Stimulated activated CD4-positive, alpha-beta T cell treated with anti-CD3 and anti-CD28 coated beads, Interleukin-12 subunit alpha, Interleukin-12 subunit beta, amount 100 ng/mL, for 24 hours (primary cell): Measurements from ENCODE around the gene XCR1.
"Not testable (repeated sequence)": the region's sequence is repeated elsewhere in the genome, so short reads cannot be mapped to it uniquely, and the experiment has no call there.

ENCODE experiments used
- DNase-seq, 2 experiments: peaks; one replicate each; pipeline ENCODE4 v3.0.0-alpha.2; 2020; ENCODE audit warnings: low read depth in 2 of 2

The XCR1 gene, protein sequence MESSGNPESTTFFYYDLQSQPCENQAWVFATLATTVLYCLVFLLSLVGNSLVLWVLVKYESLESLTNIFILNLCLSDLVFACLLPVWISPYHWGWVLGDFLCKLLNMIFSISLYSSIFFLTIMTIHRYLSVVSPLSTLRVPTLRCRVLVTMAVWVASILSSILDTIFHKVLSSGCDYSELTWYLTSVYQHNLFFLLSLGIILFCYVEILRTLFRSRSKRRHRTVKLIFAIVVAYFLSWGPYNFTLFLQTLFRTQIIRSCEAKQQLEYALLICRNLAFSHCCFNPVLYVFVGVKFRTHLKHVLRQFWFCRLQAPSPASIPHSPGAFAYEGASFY

DNA sequence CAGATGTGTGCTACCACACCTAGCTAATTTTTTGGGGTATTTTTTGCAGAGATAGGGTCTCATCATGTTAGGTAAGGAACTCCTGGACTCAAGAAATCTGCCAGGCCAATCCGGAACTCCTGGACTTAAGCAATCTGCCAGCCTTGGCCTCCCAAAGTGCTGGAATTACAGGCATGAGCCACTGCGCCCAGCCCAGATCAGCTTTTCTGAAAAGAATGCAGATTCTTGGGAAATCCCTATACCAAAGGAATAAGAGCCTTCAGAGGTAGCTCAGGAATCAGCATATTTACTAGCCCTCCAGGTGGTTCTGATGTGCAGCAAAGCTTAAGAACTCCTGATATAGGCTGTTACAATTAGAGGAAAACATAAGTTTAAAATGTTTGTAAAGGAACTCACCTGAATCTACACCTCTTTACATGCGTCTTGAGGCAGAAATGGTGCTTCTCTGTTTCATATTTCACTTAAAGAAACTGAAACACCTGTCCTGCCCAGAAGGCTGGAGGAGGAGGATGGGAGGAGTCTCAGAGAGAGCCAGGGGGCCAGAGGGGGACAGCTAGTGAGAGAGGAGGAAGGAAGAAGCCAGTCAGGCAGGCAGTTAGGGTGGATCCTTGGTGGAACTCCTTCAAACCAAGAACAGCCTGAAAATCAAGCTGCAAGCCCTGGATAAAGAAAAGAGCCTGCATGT lies at the start of gene XCR1:
Gene XCR1 (minus strand): TSS at position 463 of the 685 bp plus-strand sequence. CDS start 5,536 bp downstream, outside the sequence.
- no peak for DNase-seq

DNA sequence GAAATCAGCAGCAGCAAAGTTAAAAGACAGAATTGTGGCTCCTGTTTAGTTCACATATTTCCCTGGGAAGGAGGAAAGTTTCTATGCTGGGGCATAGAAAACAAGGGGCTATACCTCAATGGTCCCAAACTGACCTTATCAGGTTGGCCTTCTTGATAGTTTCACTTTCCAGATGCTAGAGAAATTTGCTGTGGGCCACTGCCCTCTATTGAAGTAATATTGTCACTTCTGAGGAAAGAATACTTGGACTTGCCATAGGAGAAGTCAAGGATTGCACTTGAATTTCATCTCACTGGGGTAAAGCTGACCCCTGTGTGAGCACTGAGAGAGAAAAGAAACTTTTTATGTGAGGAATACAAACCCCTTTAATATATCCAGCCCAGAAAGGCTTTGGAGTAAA lies 49.3 kb upstream of the XCR1 start:
- DNase-seq = no peak

DNA sequence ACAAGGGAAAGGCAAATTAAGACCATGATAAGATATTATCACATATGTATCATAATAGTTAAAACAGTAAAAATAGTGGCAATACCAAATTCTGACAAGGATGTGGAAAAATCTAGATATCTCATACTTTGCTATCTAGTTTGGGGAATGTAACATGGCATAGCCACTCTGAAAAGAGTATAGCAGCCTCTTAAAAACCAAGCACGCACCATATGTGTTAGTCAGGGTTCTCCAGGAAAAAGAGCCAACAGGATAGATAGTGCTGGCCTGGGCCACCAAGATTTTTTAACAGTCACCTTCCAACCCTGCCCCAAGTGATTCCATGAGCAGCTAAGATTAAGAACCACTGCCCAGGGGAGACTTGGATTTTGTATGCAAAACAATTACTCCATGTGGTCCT lies 48.5 kb upstream of the XCR1 start:
- DNase-seq = no peak

DNA sequence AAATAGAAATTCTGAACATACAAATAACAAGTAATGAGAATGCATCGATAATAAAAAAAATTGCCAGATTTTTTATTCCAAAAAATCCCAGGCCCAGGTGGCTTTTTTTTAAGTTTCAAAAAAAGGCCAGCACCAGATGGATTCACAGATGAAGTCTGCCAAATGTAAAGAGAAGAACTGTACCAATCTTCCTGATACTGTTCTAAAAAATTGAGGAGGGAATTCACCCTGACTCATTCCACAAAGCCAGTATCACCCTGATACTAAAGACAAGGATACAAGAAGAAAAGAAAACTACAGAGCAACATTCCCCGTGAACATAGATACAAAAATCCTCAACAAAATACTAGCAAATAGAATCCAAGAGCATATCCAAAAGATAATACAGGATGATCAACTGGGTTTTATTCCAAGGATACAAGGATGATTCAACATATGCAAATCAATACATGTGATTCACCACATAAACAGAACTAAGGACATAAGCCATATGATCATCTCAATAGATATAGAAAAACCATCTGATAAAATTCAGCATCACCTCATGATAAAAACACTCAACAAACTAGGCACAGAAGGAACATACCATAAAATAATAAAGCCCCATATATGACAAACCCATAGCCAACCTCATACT lies 44.1 kb upstream of the XCR1 start:
- DNase-seq = no peak

DNA sequence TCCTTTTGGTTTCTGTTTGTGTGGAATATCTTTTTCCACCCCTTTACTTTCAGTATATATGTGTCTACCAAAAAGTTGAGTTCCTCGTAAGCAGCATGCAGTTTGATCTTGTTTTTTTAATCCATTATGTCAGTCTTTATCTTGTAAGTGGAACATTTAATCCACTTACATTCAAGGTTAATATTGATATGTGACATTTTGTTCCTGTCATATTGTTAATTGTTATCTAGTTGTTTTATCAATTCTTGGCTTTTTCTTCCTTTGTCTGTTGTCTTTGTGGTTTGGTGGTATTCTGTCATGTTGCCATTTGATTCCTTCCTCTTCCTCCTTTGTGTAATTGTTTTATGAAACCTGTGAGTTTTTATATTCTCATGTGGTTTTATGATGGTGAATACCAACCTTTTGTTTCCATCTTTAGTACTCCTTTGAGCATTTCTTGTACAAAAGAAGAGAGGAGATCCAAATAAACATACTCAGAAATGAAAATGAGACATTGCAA lies 43.4 kb upstream of the XCR1 start:
- no peak for DNase-seq

DNA sequence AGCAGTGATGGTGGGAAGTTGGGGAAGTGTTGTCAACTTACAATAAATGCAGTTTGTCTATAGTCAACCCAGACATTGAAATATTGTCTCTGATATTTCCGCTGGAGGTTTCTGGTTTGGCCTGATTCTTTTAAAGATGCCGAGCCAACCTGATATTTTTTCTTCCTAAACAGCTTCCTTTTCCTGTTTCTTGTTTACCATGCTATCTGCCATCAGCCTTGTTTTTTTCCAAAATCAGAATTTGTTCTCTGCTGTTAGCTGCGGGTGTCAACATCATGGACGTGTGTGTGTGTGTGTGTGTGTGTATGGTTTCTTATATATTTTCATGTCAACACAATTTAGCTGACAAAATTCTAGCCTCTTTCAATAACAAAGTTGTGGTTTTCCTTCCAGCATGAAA lies 41.2 kb upstream of the XCR1 start:
- no peak for DNase-seq

DNA sequence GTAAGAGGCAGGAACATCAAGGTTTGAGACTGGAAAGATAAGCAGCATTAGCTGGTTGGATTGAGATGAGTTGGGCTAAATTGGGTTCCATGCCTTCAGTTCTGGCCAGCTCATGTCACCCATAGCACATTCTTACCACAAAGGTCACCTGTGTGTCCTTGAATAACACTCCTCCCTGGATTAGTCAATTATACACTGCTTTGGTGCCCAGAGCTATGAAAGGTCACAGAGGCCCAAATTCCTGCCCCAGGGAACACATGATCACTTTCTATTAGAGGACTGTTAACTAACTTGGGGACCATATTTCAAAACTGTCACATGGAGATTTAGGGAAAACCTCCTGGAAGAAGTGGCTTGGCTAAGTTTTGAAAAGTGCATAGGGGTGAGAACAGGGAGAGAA lies 40.1 kb upstream of the XCR1 start:
- no peak for DNase-seq

DNA sequence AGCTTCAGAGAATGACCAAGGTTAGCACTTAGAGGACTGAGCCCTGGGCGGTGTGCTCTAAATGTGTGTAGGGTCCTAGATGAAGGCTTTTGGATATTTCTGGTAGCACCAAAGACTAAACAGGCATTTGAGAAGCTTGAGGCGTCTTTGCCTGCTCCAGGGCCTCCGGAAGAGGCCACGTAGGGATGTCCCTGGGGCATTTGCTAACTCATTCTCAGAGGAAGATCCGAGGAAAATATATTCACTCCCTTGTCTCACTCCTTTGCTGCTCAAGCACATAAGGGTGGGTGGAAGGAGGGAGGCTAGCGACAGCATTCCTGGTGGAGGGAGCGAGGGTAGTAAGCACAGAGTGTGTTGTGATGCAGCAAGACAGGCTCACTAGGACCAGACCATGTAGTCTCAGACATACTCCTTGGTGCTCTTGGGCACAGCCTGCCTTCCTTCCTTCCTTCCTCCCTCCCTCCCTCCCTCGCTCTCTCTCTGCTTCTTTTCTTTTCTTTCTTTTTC lies 38.5 kb upstream of the XCR1 start:
- no peak for DNase-seq

DNA sequence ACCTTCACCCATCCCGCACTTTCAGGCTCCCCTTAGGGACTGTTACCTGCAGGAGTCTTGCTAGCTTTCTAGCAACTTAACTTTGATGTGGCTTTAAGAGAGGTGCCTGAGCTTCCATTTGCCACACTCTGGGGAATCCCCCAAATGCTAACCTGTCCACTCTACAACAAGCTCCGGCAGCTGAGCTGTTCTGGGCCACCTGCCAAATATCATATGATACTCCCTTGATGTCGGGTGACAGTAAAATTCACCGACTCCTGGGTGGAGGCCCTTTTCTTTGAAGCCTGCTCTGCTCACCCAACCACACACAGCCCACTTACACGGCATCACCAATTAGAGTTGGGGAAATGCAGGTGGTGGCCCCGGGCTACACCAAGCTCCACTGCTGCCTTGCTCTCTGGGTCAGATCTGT lies 38.0 kb upstream of the XCR1 start:
- peak; percentile 65 to 71 for DNase-seq

DNA sequence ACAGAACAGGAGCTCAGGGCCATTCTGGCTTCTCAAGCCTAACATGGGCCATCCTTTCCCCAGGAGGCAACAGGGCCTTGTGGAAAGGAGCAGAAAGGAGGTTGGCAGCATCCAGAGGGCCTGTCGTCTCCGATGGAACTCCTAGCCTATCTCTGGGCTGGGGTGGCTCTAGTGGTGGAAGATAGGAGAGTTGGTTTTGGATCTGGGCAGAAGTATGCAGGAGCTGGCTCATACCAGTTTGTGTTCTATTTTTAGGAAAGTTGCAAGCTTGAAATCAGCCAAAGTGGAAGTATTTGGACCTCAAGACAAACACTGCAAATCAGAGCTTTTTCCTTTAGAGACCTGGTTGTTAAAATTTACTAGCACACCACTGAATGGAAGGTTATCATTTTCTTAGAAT lies 35.4 kb upstream of the XCR1 start:
- DNase-seq = no peak

DNA sequence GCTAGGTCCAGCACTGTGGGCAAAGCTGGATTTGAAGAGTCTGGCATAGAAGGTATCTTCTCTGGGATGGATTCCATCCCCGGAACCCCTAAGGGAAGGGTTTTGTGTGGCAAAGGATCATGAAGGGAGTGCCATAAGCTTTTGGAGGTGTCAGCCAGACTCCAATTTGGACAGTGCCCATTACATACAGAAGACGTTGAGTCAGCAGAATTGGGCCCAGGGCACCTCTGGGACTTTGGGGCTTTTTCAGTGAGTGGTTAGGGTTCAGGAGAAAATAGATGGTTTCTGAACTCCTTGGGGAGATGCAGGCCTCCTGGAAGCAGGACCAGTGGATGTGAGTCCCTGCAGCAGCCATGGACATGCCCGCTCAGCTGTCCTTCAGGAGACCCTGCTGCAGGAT lies 34.6 kb upstream of the XCR1 start:
- DNase-seq = no peak

DNA sequence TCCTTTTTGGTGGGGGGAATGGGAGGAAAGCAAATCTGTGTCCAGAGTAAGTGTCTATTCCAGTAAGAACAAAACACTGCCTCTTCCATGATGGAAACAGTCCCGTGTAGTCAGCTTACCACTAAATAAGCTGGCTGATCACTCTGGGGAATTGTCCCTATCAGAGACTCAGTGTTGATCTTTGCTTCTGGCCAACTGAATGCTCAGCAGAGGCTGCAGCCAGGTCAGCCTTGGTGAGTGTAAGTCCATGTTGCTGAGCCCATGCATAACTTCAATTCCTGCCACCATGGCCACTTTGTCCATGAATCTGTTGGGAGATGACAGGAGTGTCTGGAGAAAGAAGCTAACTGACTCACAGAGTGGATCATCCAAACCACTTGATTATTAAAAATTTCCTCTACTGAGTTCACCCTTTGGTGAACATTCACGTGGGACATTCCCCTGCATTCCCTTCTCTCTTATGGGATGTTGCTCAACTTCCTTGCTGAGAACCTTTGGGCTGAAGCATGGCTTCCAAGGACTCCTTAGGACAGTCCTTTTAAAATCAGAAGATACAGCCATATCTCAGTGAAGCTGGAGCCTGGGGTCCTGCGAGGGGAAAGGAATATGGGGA lies 33.9 kb upstream of the XCR1 start:
- DNase-seq = no peak

DNA sequence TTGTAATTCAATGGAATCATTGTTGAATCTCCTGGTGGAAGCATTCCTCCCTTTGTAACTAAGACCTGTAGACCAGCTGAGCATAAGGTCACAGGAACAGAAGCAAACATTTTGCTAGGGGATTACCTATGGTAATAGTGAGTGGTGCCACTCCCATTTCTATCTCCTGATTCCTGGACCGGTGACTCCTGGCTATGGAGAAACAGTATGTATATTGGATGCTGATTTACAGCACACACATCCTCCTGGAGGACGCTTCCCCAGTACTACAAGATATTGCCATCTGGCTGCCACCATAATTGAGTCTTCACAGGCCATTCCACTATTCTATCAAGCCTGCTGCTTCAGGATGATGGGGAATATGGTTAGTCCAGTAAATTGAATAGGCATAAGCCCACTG lies 33.3 kb upstream of the XCR1 start:
- no peak for DNase-seq

DNA sequence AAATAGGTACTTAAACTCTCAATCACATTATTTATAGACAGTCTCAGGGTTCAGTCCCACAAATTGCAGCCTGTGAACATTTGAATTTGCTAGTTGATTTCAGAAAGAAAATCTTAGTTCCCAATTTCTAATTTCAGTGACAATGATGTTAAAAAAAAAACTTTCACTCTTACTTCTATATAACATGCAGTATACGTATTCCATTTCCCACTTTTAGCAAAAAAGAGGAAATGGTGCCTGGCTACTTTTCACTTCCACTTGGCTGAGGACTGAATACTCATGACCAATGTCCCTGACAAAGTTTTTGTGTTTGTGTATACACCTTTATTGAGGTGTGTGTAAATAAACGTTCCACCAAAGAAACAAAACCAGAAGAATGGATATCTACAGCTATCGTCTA lies 32.1 kb upstream of the XCR1 start:
- no peak for DNase-seq

DNA sequence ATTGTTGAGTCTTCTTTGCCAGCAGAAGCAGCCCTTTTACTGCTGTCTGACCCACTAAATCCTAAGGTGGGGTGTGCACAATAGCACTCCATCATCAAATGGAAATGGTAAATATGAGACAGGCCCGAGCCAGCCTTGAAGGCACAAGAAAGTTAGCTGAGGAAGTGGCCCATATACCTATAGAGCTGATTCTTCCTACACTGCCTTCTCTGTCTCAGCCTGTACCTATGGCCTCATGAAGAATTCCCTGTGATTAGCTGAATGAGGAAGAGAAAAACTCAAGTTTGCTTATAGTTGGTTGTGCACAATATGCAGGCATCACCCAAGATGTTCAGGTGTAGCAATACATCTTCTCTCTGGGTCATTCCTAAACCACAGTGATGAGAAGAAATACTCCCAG lies 31.7 kb upstream of the XCR1 start:
- DNase-seq = no peak

DNA sequence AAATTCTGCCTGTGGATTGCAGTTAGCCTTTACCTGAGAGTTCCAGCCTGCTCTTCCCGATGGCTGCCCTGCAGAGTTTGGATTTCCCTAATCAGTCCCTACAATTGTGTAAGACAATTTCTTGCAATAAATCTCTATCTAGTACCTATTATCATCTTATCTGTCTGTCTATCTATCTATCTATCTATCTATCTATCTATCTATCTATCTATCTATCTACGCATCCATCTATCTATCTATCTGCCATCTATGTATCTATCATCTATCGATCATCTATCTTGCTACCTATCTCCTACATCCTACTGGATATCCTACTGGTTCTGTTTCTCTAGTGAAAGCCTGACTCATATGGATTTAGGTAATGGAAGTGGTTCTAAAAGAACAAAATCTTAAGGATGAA lies 30.4 kb upstream of the XCR1 start:
- DNase-seq = no peak

DNA sequence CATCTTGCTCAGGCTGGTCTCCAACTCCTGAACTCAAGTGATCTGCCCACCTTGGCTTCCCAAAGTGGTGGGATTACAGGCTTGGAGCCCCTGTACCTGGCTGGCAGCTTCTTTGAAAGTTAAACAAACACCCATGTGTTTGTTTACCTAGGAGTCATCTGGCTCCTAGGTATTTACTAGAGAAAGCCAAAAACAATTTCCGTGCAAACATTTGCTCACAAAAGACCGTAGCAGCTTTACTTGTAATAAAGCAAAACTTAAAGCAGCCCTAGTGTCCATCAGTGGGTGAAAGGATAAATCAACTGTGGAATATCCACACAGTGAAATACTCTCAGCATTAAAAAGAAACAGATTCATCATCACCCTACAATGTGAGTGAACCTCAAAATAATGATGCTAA lies 29.4 kb upstream of the XCR1 start:
- DNase-seq = no peak

DNA sequence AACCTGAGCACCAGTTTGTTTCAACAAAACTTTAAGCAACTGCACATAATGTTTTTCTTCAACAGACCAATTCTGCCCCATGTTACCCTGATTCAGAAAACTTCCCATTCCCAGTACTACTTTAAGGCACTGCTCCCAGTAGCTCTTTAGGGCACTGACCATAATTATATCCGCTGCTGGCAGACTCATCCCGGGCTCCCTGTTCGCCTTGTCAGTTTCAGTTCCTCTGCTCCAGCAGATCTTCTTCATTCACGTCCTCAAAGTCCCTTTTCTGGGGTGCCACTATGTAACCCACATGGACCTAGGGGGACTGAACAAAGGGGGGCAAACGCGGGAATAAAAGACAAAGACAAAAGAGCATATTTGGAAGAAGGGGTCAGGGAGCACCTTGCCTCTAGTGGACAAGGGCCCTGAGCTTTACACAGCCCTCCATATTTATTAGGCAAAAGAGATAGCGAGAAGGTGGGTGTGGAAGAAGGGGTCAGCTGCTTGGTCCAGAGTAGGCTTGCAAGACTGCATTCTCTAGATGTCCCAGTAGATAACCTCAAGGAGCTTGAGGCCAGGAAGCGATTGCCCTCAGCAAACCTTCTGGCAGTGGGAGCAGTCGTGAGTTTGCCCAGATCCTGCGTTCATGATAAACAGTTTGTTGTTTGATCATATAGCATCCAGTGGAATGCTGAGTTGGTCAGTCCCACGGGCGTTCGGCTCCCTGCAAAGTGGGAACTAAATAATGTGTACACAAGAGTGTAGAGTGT lies 26.7 kb upstream of the XCR1 start:
- not testable (repeated sequence) for DNase-seq

DNA sequence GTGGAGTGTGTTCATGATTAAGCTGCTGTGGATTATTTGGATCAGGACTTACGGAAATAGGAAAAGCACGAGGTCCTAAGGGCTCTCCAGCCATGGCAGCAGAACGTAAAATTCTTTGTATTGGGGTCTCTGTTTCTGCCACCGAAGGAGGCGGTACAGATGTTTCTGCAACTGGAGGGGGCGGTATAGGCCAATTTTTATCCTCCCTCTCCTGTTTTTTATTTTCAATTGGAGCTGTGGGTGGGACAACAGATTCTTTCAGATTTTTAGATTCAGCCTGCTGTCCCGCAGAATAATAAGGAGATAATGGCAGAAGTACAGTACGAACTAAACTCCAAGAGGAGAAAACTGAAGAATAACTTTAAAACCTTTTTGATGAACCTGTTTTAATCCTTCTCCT lies 26.0 kb upstream of the XCR1 start:
- DNase-seq = not testable (repeated sequence)

DNA sequence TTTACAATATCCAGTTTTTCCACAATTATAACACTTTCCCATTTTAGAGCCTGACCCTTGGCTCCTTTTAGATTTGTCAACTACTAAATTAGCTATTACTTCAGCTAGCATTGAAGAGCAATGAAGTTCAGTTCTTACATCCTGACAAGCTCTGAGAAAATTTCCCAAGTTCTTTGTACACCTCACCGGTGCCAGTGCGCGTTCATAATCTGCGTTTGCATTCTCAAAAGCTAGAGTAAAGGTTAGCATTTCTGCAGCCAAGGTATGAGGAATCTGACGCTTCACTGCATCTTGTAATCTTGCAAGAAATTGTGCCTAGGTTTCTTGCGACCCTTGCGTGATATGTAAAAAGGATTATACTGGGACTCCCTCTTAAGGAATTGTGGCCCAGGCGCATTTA lies 25.2 kb upstream of the XCR1 start:
- no peak for DNase-seq

DNA sequence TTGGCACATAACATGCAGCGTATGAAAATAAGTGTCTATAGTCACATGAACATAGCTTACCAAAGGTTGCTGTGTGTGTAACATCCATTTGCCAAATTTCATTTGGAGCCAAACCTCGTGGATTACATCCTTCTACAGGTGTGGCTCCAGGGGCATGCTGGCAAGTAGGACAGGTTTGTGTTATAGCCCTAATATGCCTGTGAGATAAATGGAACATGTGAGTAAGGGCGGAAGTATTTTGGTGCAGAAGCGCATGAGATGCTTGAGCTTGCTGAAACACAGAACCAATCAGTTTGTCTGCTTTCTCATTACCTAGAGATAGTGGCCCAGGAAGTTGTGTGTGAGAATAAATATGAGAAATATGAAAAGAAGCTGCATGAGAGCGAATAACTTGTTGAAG lies 21.8 kb upstream of the XCR1 start:
- no peak for DNase-seq

DNA sequence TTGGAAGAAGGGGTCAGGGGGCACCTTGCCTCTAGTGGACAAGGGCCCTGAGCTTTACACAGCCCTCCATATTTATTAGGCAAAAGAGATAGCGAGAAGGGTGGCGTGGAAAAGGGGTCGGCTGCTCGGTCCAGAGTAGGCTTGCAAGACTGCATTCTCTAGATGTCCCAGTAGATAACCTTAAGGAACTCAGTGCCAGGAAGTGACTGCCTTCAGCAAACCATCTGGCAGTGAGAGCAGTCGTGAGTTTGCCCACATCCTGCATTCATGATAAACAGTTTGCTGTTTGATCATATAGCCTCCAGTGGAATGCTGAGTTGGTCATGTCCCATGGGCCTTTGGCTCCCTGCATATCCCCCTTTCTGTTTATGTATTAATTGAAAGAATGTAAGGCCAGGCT lies 18.9 kb upstream of the XCR1 start:
- DNase-seq = not testable (repeated sequence)
